ENCODE data around the gene NMUR1. TPM values are rescaled to one million over a fixed set of nuclear protein-coding genes. Genes with fewer than 3 reads are reported as not detected.

Gene NMUR1
- total and polyA plus RNA-seq, 11 donors = 0.10 to 0.71 (median 0.35) TPM; not detected in 2

GRCh38 chr2:231494669-231495068 lies 35.6 kb downstream of the NMUR1 start:
- TF ChIP-seq CTCF (IDR thresholded peaks at IDR 0.05) (no peak), POLR2A (IDR thresholded peaks at IDR 0.05) (no peak)
- H3K27me3 ChIP-seq = no peaks in the 10 kb centered on the region
- intact Hi-C loops (cut with DNase I) = no loop called here
- 72 to 85% (median 78%) methylated on average over 3 of the region's 3 CpGs for WGBS, 4 donors
- ATAC-seq (no peak), DNase-seq (no peak)
- no peaks in the 10 kb centered on the region for H3K9me3 ChIP-seq
- H3K4me3 ChIP-seq = no peak overlapping the region
- no peaks in the 10 kb centered on the region for H3K36me3 ChIP-seq
- no peaks in the 10 kb centered on the region for H3K4me1 ChIP-seq
- H3K27ac ChIP-seq = no peak overlapping the region

GRCh38 chr2:231490801-231491200 lies 39.4 kb downstream of the NMUR1 start:
- Histone ChIP-seq H3K27me3 (no peaks in the 10 kb centered on the region), H3K4me1 (no peaks in the 10 kb centered on the region), H3K4me3 (no peak overlapping the region), H3K9me3 (no peaks in the 10 kb centered on the region), H3K27ac (no peak overlapping the region), H3K36me3 (no peaks in the 10 kb centered on the region)
- DNase-seq (no peak), ATAC-seq (no peak)
- WGBS, 4 donors = 88 to 96% (median 92%) methylated on average over 7 of the region's 7 CpGs
- intact Hi-C loops (cut with DNase I) = no loop called here
- TF ChIP-seq POLR2A (IDR thresholded peaks at IDR 0.05) = no peak

GRCh38 chr2:231489990-231490389 lies 40.3 kb downstream of the NMUR1 start:
- Histone ChIP-seq H3K9me3 (no peaks in the 10 kb centered on the region), H3K27me3 (no peaks in the 10 kb centered on the region), H3K36me3 (no peaks in the 10 kb centered on the region), H3K4me1 (no peaks in the 10 kb centered on the region), H3K4me3 (no peak overlapping the region), H3K27ac (no peak overlapping the region)
- peak in 6 of 12 donors; percentile 12 to 33 (median 24) for TF ChIP-seq CTCF (IDR thresholded peaks at IDR 0.05)
- no peak for TF ChIP-seq POLR2A (IDR thresholded peaks at IDR 0.05)
- ATAC-seq = no peak
- 74 to 89% (median 85%) methylated on average over 13 to 14 of the region's 14 CpGs for WGBS, 4 donors
- intact Hi-C loops (cut with DNase I) = loop anchor here in 1 of 10 donors (10.0 kb wide), 1 partner anchor 65 kb away; no protein-coding TSS in a partner anchor
- no peak for DNase-seq

- Histone ChIP-seq H3K9me3 (no peaks in the 10 kb centered on the region), H3K27ac (no peak overlapping the region), H3K27me3 (no peaks in the 10 kb centered on the region), H3K36me3 (no peaks in the 10 kb centered on the region), H3K4me3 (no peak overlapping the region), H3K4me1 (peaks cover 0 to under 1% (median 0%) of the 10 kb centered on the region in 12 donors)
- ATAC-seq (no peak), DNase-seq (no peak)
- intact Hi-C loops (cut with DNase I) = loop anchor here in 1 of 10 donors (10.0 kb wide), 1 partner anchor 66 kb away; no protein-coding TSS in a partner anchor
- TF ChIP-seq CTCF (IDR thresholded peaks at IDR 0.05) (no peak), POLR2A (IDR thresholded peaks at IDR 0.05) (no peak)
- WGBS, 4 donors = 74 to 88% (median 84%) methylated on average over 5 of the region's 5 CpGs
These were observed 41.9 kb downstream of the NMUR1 start for GRCh38 chr2:231488331-231488730.
